NB4 (cell line): ENCODE measurements around the gene OSBPL1A.
"Not testable (repeated sequence)": the region's sequence is repeated elsewhere in the genome, so short reads cannot be mapped to it uniquely, and the experiment has no call there.

ENCODE experiments used
- DNase-seq: peaks from one replicate; pipeline ENCODE4 v3.0.0; 2010; ENCODE audit warnings: low read depth
- H3K4me3 ChIP-seq: one replicate; pipeline ENCODE4 v1.5.1; 2011; ENCODE audit warnings: mild to moderate bottlenecking, low read depth, low read length, moderate library complexity
- CTCF ChIP-seq: IDR thresholded peaks from one replicate; pipeline ENCODE4 v1.5.1; 2012; ENCODE audit warnings: low read depth, low read length
- MYC ChIP-seq: IDR thresholded peaks from 2 replicates; pipeline ENCODE4 v1.6.1; 2011; ENCODE audit warnings: low read depth, low read length
- POLR2A ChIP-seq: IDR thresholded peaks from 2 replicates; pipeline ENCODE4 v1.6.1; 2011; ENCODE audit warnings: mild to moderate bottlenecking; ENCODE audit not compliant: insufficient read length; ENCODE audit errors: extremely low read depth
- TF ChIP-seq, protein P1 (sequence below): IDR thresholded peaks from 2 replicates; pipeline ENCODE4 v1.6.1; 2011; ENCODE audit warnings: low read depth, low read length

OSBPL1A gene

GRCh38 chr18:24160086-24160485 lies 237.5 kb downstream of the OSBPL1A start:
- no peak overlapping the region for H3K4me3 ChIP-seq
- TF ChIP-seq MYC: no peak
- TF ChIP-seq, protein P1, sequence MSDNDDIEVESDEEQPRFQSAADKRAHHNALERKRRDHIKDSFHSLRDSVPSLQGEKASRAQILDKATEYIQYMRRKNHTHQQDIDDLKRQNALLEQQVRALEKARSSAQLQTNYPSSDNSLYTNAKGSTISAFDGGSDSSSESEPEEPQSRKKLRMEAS: no peak
- TF ChIP-seq POLR2A: no peak
- no peak for TF ChIP-seq CTCF
- DNase-seq: no peak

DNA sequence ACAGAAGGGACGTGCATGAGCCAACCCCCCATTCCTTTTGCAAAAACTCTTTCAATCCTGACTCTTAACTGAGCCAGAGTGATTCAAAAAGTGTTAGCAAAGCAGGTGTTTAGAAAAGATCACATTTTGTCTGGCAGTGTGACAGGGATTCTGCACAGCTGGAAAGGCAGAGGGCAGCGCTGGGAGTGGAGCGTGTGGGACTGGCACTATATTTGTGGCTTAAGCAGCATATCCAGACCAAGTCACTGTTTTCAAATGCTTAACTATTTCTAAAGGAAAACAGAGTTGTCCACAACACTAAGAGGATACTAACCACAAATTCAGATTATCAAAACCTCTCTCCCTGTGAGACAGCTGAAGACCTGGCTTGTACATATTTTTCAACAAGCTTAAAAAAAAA lies 239.8 kb downstream of the OSBPL1A start:
- no peak for DNase-seq
- H3K4me3 ChIP-seq: no peak overlapping the region
- TF ChIP-seq CTCF (no peak), POLR2A (no peak), MYC (no peak)

- no peak for TF ChIP-seq CTCF
- TF ChIP-seq, protein P1: no peak
- TF ChIP-seq MYC: no peak
- no peak for TF ChIP-seq POLR2A
- no peak overlapping the region for H3K4me3 ChIP-seq
- no peak for DNase-seq
Measured at GRCh38 chr18:24153397-24153796, 244.2 kb downstream of the OSBPL1A start.

DNA sequence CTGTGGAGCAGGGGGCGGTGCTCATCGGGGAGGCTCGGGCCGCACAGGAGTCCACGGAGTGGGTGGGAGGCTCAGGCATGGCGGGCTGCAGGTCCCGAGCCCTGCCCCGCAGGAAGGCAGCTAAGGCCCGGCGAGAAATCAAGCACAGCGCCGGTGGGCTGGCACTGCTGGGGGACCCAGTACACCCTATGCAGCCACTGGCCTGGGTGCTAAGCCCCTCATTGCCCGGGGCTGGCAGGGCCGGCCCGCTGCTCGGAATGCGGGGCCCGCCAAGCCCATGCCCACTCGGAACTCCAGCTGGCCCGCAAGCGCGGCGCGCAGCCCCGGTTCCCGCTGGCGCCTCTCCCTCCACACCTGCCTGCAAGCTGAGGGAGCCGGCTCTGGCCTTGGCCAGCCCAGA lies 248.0 kb downstream of the OSBPL1A start:
- not testable (repeated sequence) for H3K4me3 ChIP-seq, DNase-seq

GRCh38 chr18:24142376-24142775 lies 255.2 kb downstream of the OSBPL1A start:
- H3K4me3 ChIP-seq: no peak overlapping the region
- DNase-seq: no peak
- TF ChIP-seq POLR2A: no peak
- no peak for TF ChIP-seq MYC
- TF ChIP-seq CTCF: no peak
- TF ChIP-seq, protein P1: no peak

DNA sequence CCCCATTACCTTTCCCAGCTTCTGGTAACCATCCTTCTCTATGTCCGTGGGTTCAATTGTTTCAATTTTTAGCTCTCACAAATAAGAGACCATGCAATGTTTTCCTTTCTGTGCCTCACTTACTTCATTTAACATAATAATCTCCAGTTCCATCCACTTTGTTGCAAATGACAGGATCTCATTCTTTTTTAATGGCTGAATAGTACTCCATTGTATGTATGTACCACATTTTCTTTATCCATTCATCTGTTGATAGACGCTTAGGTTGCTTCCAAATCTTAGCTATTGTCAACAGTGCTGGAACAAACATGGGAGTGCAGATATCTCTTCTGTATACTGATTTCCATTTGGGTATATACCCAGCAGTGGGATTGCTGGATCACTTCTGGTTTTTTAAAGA lies 256.9 kb downstream of the OSBPL1A start:
- TF ChIP-seq POLR2A (no peak), MYC (no peak), CTCF (no peak)
- TF ChIP-seq, protein P1: no peak
- no peak for DNase-seq
- no peak overlapping the region for H3K4me3 ChIP-seq
